Mesenchymal stem cell (in vitro differentiated cells and primary cell): ENCODE data around the gene STARD3.
A peak's percentile ranks its signal among the peaks of the same experiment; 100 is the strongest.

Experiments
- DNase-seq: peaks from one replicate; pipeline ENCODE4 v3.0.0-alpha.2; 2013
- H2AFZ ChIP-seq: one replicate; pipeline ENCODE4 v1.6.1; 2013; ENCODE audit warnings: low read depth, mild to moderate bottlenecking, control low read depth, inconsistent platforms, low read length, moderate library complexity
- H2AK5ac ChIP-seq: 2 replicates; pipeline ENCODE4 v1.6.1; 2013; ENCODE audit warnings: low read length, moderate library complexity, mild to moderate bottlenecking, inconsistent platforms; ENCODE audit not compliant: severe bottlenecking
- H2BK120ac ChIP-seq: one replicate; pipeline ENCODE4 v1.6.1; 2013; ENCODE audit warnings: low read depth, mild to moderate bottlenecking, inconsistent platforms, low read length, moderate library complexity
- H2BK12ac ChIP-seq, 2 experiments: one replicate each; pipeline ENCODE4 v1.6.1; 2013; ENCODE audit warnings: inconsistent platforms in 2 of 2, low read length in 2 of 2, mild to moderate bottlenecking in 2 of 2, moderate library complexity in 2 of 2, control low read depth in 1 of 2
- H2BK15ac ChIP-seq: one replicate; pipeline ENCODE4 v1.6.1; 2013; ENCODE audit warnings: mild to moderate bottlenecking, low read depth, inconsistent platforms; ENCODE audit not compliant: poor library complexity, severe bottlenecking
- H2BK5ac ChIP-seq: 2 replicates; pipeline ENCODE4 v1.6.1; 2013; ENCODE audit warnings: low read depth, mild to moderate bottlenecking, low read length, control low read depth, inconsistent platforms; ENCODE audit not compliant: poor library complexity, severe bottlenecking
- H3K14ac ChIP-seq, 2 experiments: one replicate each; pipeline ENCODE4 v1.6.1; 2013; ENCODE audit warnings: inconsistent platforms in 2 of 2, low read length in 2 of 2, control low read depth in 1 of 2, mild to moderate bottlenecking in 1 of 2, moderate library complexity in 1 of 2
- H3K18ac ChIP-seq, 2 experiments: one replicate each; pipeline ENCODE4 v1.6.1; 2013; ENCODE audit warnings: inconsistent platforms in 2 of 2, low read length in 2 of 2, control low read depth in 1 of 2, low read depth in 1 of 2, mild to moderate bottlenecking in 1 of 2
- H3K23ac ChIP-seq, 2 experiments: one replicate each; pipeline ENCODE4 v1.6.1; 2013; ENCODE audit warnings: inconsistent platforms in 2 of 2, low read length in 2 of 2, mild to moderate bottlenecking in 2 of 2, moderate library complexity in 2 of 2, control low read depth in 1 of 2
- H3K27ac ChIP-seq: 2 replicates; pipeline ENCODE4 v1.5.1; 2013; ENCODE audit warnings: mild to moderate bottlenecking, moderate library complexity, low read length, control low read depth, inconsistent platforms; ENCODE audit not compliant: poor library complexity, severe bottlenecking
- H3K27me3 ChIP-seq, 2 experiments: 2 replicates each; pipeline versions ENCODE4 v1.6.1 to v1.7.0; 2013; ENCODE audit warnings: low read length in 2 of 2, mild to moderate bottlenecking in 2 of 2, moderate library complexity in 2 of 2, control low read depth in 1 of 2, inconsistent platforms in 1 of 2; ENCODE audit not compliant: control insufficient read depth in 1 of 2, insufficient read depth in 1 of 2
- H3K36me3 ChIP-seq, 2 experiments: 2 replicates each; pipeline versions ENCODE4 v1.6.1 to v1.7.0; 2013; ENCODE audit warnings: low read length in 2 of 2, control low read depth in 1 of 2, inconsistent platforms in 1 of 2, low read depth in 1 of 2, mild to moderate bottlenecking in 1 of 2; ENCODE audit not compliant: insufficient read depth in 2 of 2, control insufficient read depth in 1 of 2
- H3K4ac ChIP-seq, 2 experiments: one replicate each; pipeline ENCODE4 v1.6.1; 2013; ENCODE audit warnings: inconsistent platforms in 2 of 2, low read length in 2 of 2, mild to moderate bottlenecking in 2 of 2, moderate library complexity in 2 of 2, control low read depth in 1 of 2, low read depth in 1 of 2
- H3K4me1 ChIP-seq: 2 replicates; pipeline ENCODE4 v1.6.1; 2013; ENCODE audit warnings: low read depth, low read length, control low read depth; ENCODE audit not compliant: control insufficient read depth, insufficient read depth
- H3K4me2 ChIP-seq: 2 replicates; pipeline ENCODE4 v1.6.1; 2013; ENCODE audit warnings: low read length, mild to moderate bottlenecking, inconsistent platforms; ENCODE audit not compliant: poor library complexity, severe bottlenecking
- H3K4me3 ChIP-seq, 2 experiments: 2 replicates each; pipeline versions ENCODE4 v1.5.1 to v1.7.0; 2013; ENCODE audit warnings: low read length in 2 of 2, mild to moderate bottlenecking in 2 of 2, control low read depth in 1 of 2, low read depth in 1 of 2; ENCODE audit not compliant: insufficient read depth in 1 of 2
- H3K79me1 ChIP-seq: replicated peaks from 2 replicates; pipeline ENCODE4 v1.6.1; 2013; ENCODE audit warnings: mild to moderate bottlenecking, control low read depth, low read length, inconsistent platforms; ENCODE audit not compliant: poor library complexity, severe bottlenecking
- H3K9ac ChIP-seq: 2 replicates; pipeline ENCODE4 v1.7.0; 2013; ENCODE audit warnings: mild to moderate bottlenecking, low read length, moderate library complexity
- H3K9me3 ChIP-seq: 2 replicates; pipeline ENCODE4 v1.7.0; 2013; ENCODE audit warnings: mild to moderate bottlenecking, low read length; ENCODE audit not compliant: control insufficient read depth
- H4K8ac ChIP-seq: one replicate; pipeline ENCODE4 v1.6.1; 2013; ENCODE audit warnings: inconsistent platforms, mild to moderate bottlenecking, low read length, moderate library complexity
- H4K91ac ChIP-seq: one replicate; pipeline ENCODE4 v1.6.1; 2013; ENCODE audit warnings: mild to moderate bottlenecking, low read length, inconsistent platforms
- WGBS: methylation state at CpG from one replicate; pipeline ENCODE4 v1.1.7; 2013; ENCODE audit warnings: mixed read lengths; 5-methylcytosine and 5-hydroxymethylcytosine counted together

STARD3 gene

GRCh38 chr17:39617446-39618245 lies 19.3 kb upstream of the STARD3 start:
- Histone ChIP-seq H4K91ac (no peak overlapping the region), H3K27me3 (peaks cover 58 to 73% of the 10 kb centered on the region in 2 experiments), H3K14ac (no peak overlapping the region), H4K8ac (peak overlapping the region; percentile 62), H3K4me1 (peaks cover 15% of the 10 kb centered on the region), H3K18ac (peak overlapping the region in 1 of 2 experiments; percentile 68), H2AFZ (no peak overlapping the region), H2BK120ac (peak overlapping the region; percentile 78), H2AK5ac (no peak overlapping the region), H3K23ac (no peak overlapping the region), H2BK12ac (peak overlapping the region in 1 of 2 experiments; percentile 34), H3K9me3 (no peaks in the 10 kb centered on the region), H3K4me2 (peak overlapping the region; percentile 92), H3K9ac (peak overlapping the region; percentile 75), H3K36me3 (no peaks in the 10 kb centered on the region), H2BK5ac (no peak overlapping the region), H3K79me1 (no peaks in the 10 kb centered on the region), H3K4me3 (peak overlapping the region; percentile 62 to 81), H2BK15ac (peak overlapping the region; percentile 93), H3K27ac (no peak overlapping the region), H3K4ac (peak overlapping the region in 1 of 2 experiments; percentile 13)
- under 1% methylated on average over 61 of the region's 79 CpGs for WGBS
- no peak for DNase-seq

- Histone ChIP-seq H2BK12ac (peak overlapping the region; percentile 7 to 34), H2AFZ (no peak overlapping the region), H3K4me3 (peak overlapping the region; percentile 62 to 81), H3K9me3 (no peaks in the 10 kb centered on the region), H2BK120ac (peak overlapping the region; percentile 78), H4K8ac (peak overlapping the region; percentile 29), H2BK5ac (no peak overlapping the region), H3K27ac (no peak overlapping the region), H2BK15ac (peak overlapping the region; percentile 71), H3K23ac (no peak overlapping the region), H3K4ac (peak overlapping the region in 1 of 2 experiments; percentile 52), H3K4me2 (peak overlapping the region; percentile 92), H3K14ac (no peak overlapping the region), H2AK5ac (peak overlapping the region; percentile 34), H3K18ac (peak overlapping the region in 1 of 2 experiments; percentile 68), H3K79me1 (no peaks in the 10 kb centered on the region), H3K27me3 (peaks cover 51 to 66% of the 10 kb centered on the region in 2 experiments), H3K4me1 (peaks cover 15% of the 10 kb centered on the region), H3K9ac (peak overlapping the region; percentile 75), H4K91ac (no peak overlapping the region), H3K36me3 (no peaks in the 10 kb centered on the region)
- WGBS = 2% methylated on average over 31 of the region's 33 CpGs
- DNase-seq = peak; percentile 26
Observed at GRCh38 chr17:39618246-39618913, 18.6 kb upstream of the STARD3 start.

GRCh38 chr17:39618956-39619785 lies 17.8 kb upstream of the STARD3 start:
- H3K4me3 ChIP-seq = peak overlapping the region; percentile 2 to 81
- no peaks in the 10 kb centered on the region for H3K79me1 ChIP-seq
- H2BK5ac ChIP-seq = no peak overlapping the region
- H3K4me1 ChIP-seq = peaks cover 15% of the 10 kb centered on the region
- no peak overlapping the region for H3K23ac ChIP-seq
- H2AFZ ChIP-seq = no peak overlapping the region
- H2BK120ac ChIP-seq = peak overlapping the region; percentile 38
- no peak overlapping the region for H3K4ac ChIP-seq
- H4K8ac ChIP-seq = no peak overlapping the region
- DNase-seq = no peak
- H2BK12ac ChIP-seq = no peak overlapping the region
- H4K91ac ChIP-seq = no peak overlapping the region
- no peak overlapping the region for H3K14ac ChIP-seq
- no peaks in the 10 kb centered on the region for H3K9me3 ChIP-seq
- H3K9ac ChIP-seq = peak overlapping the region; percentile 75
- no peak overlapping the region for H3K27ac ChIP-seq
- H2AK5ac ChIP-seq = peak overlapping the region; percentile 34
- no peak overlapping the region for H2BK15ac ChIP-seq
- WGBS = 68% methylated on average over 13 of the region's 13 CpGs
- no peak overlapping the region for H3K4me2 ChIP-seq
- H3K36me3 ChIP-seq = no peaks in the 10 kb centered on the region
- H3K27me3 ChIP-seq = peaks cover 51 to 63% of the 10 kb centered on the region in 2 experiments
- no peak overlapping the region for H3K18ac ChIP-seq
